Small intestine (tissue), 16 donors: Measurements from ENCODE around the gene OOSP2. TPM values are rescaled to one million over a fixed set of nuclear protein-coding genes. Genes with fewer than 3 reads are reported as not detected.

Source experiments
- DNase-seq, 2 donors: peaks; one replicate each; pipeline versions ENCODE4 v3.0.0 to v3.0.0-alpha.2; 2013
- FAIRE-seq: peaks from 2 replicates; lab custom pipeline; 2012; peaks lifted over from hg19 to GRCh38; lab: Jason Lieb, UNC
- H3K27ac ChIP-seq, 3 donors: one replicate each; pipeline ENCODE4 v1.5.1; 2013; ENCODE audit warnings: low read length in 2 of 3, mild to moderate bottlenecking in 2 of 3, control low read depth in 1 of 3, inconsistent platforms in 1 of 3, low read depth in 1 of 3, moderate library complexity in 1 of 3
- H3K27me3 ChIP-seq, 3 donors: one replicate each; pipeline ENCODE4 v1.6.1; 2013; ENCODE audit warnings: low read length in 3 of 3, inconsistent platforms in 1 of 3; ENCODE audit not compliant: control insufficient read depth in 3 of 3, insufficient read depth in 3 of 3
- H3K36me3 ChIP-seq, 3 donors: one replicate each; pipeline ENCODE4 v1.6.1; 2013; ENCODE audit warnings: low read length in 3 of 3, inconsistent platforms in 1 of 3, low read depth in 1 of 3, mild to moderate bottlenecking in 1 of 3, moderate library complexity in 1 of 3; ENCODE audit not compliant: control insufficient read depth in 3 of 3, insufficient read depth in 2 of 3
- H3K4me1 ChIP-seq, 3 donors: one replicate each; pipeline ENCODE4 v1.6.1; 2013; ENCODE audit warnings: low read length in 2 of 3, inconsistent platforms in 1 of 3, low read depth in 1 of 3, mild to moderate bottlenecking in 1 of 3, moderate library complexity in 1 of 3; ENCODE audit not compliant: control insufficient read depth in 3 of 3, insufficient read depth in 2 of 3
- H3K4me3 ChIP-seq, 3 donors: one replicate each; pipeline ENCODE4 v1.5.1; 2013; ENCODE audit warnings: low read length in 3 of 3, control low read depth in 1 of 3, inconsistent platforms in 1 of 3, low read depth in 1 of 3, mild to moderate bottlenecking in 1 of 3, moderate library complexity in 1 of 3
- H3K9me3 ChIP-seq, 2 donors: one replicate each; pipeline ENCODE4 v1.6.1; 2013; ENCODE audit warnings: low read depth in 1 of 2, low read length in 1 of 2; ENCODE audit not compliant: control insufficient read depth in 2 of 2, insufficient read depth in 1 of 2
- WGBS, 3 donors: extraction: QIAGEN DNeasy Blood & Tissue Kit; methylation state at CpG; one replicate each; pipeline ENCODE4 v1.1.7; 2013; 5-methylcytosine and 5-hydroxymethylcytosine counted together
- long read RNA-seq, 10 donors: transcript quantifications; one replicate each; lab custom pipeline, GENCODE V29; 2026
- polyA plus RNA-seq, 4 donors: library from polyadenylated mRNA; stranded (reverse) in 3 of 4; unstranded in 1 of 4; fragments of 200-250 nt in 3 of 4; fragments of 120-200 nt in 1 of 4; gene quantifications; one replicate each; pipeline versions ENCODE4 v1.2.1 to v1.2.3, GENCODE V29; 2013
- donor health status: healthy with polysubstance abuse.
- donor health status: control.
- donor health status: control.
- donor health status: Bipolar disorder and iron deficiency.
- donor health status: healthy.

The OOSP2 gene
- polyA plus RNA-seq: not detected
- long read RNA-seq, donor 1: 0 reads
- long read RNA-seq, donor 2: 0 reads
- long read RNA-seq, donor 3: 0 reads
- long read RNA-seq, donor 4: 0 reads
- long read RNA-seq, donor 5: 0 reads
- long read RNA-seq, donor 6: 0 reads
- long read RNA-seq, donor 7: 0 reads
- long read RNA-seq, donor 8: 0 reads
- long read RNA-seq, donor 9: 0 reads
- long read RNA-seq, donor 10: 0 reads

- no peak for DNase-seq
- Histone ChIP-seq H3K27me3 (no peaks in the 10 kb centered on the region), H3K9me3 (no peaks in the 10 kb centered on the region), H3K4me1 (no peaks in the 10 kb centered on the region), H3K36me3 (no peaks in the 10 kb centered on the region), H3K4me3 (no peak within 1 kb of the TSS), H3K27ac (no peak within 1 kb of the TSS)
- 87 to 93% (median 91%) methylated on average over 8 of the region's 8 CpGs for WGBS, 3 donors
- FAIRE-seq: no peak
Measured at GRCh38 chr11:60040109-60040508, at the start of gene OOSP2. Gene OOSP2 (plus strand): TSS chr11:60040409. CDS start chr11:60040460, 51 bp downstream.

GRCh38 chr11:59990421-59990820, 49.8 kb upstream of the OOSP2 start:
- H3K27me3 ChIP-seq: no peaks in the 10 kb centered on the region
- no peaks in the 10 kb centered on the region for H3K36me3 ChIP-seq
- DNase-seq (no peak), FAIRE-seq (no peak)
- H3K9me3 ChIP-seq: no peaks in the 10 kb centered on the region
- 62 to 83% (median 83%) methylated on average over 1 of the region's 1 CpG for WGBS, 3 donors
- H3K27ac ChIP-seq: no peak overlapping the region
- no peak overlapping the region for H3K4me3 ChIP-seq
- no peaks in the 10 kb centered on the region for H3K4me1 ChIP-seq

GRCh38 chr11:59992425-59992824, 47.8 kb upstream of the OOSP2 start:
- FAIRE-seq: no peak

GRCh38 chr11:59997800-59998199, 42.4 kb upstream of the OOSP2 start:
- no peaks in the 10 kb centered on the region for H3K4me1 ChIP-seq
- FAIRE-seq: no peak
- no peak overlapping the region for H3K27ac ChIP-seq
- 70 to 77% (median 74%) methylated on average over 2 of the region's 2 CpGs for WGBS, 3 donors
- H3K27me3 ChIP-seq: no peaks in the 10 kb centered on the region
- no peaks in the 10 kb centered on the region for H3K36me3 ChIP-seq
- no peak overlapping the region for H3K4me3 ChIP-seq
- H3K9me3 ChIP-seq: no peaks in the 10 kb centered on the region
- no peak for DNase-seq

More at GRCh38 chr11:59992425-59992824, 47.8 kb upstream of the OOSP2 start:
- DNase-seq: no peak
- Histone ChIP-seq H3K36me3 (no peaks in the 10 kb centered on the region), H3K4me3 (no peak overlapping the region), H3K27ac (no peak overlapping the region), H3K9me3 (no peaks in the 10 kb centered on the region), H3K27me3 (no peaks in the 10 kb centered on the region), H3K4me1 (no peaks in the 10 kb centered on the region)
- 67 to 72% (median 70%) methylated on average over 5 of the region's 5 CpGs for WGBS, 3 donors

GRCh38 chr11:59999691-60000090, 40.5 kb upstream of the OOSP2 start:
- FAIRE-seq: no peak

GRCh38 chr11:60003729-60004128, 36.5 kb upstream of the OOSP2 start:
- Histone ChIP-seq H3K27ac (no peak overlapping the region), H3K27me3 (no peaks in the 10 kb centered on the region), H3K36me3 (no peaks in the 10 kb centered on the region), H3K4me3 (no peak overlapping the region), H3K9me3 (no peaks in the 10 kb centered on the region), H3K4me1 (no peaks in the 10 kb centered on the region)
- DNase-seq (no peak), FAIRE-seq (no peak)
- WGBS, 3 donors: 81 to 92% (median 83%) methylated on average over 2 of the region's 2 CpGs

More at GRCh38 chr11:59999691-60000090, 40.5 kb upstream of the OOSP2 start:
- H3K4me1 ChIP-seq: no peaks in the 10 kb centered on the region
- 59 to 77% (median 76%) methylated on average over 4 of the region's 4 CpGs for WGBS, 3 donors
- H3K9me3 ChIP-seq: no peaks in the 10 kb centered on the region
- H3K4me3 ChIP-seq: no peak overlapping the region
- peak in 1 of 2 donors; percentile 8 for DNase-seq
- H3K27me3 ChIP-seq: no peaks in the 10 kb centered on the region
- H3K27ac ChIP-seq: no peak overlapping the region
- H3K36me3 ChIP-seq: no peaks in the 10 kb centered on the region

- Histone ChIP-seq H3K9me3 (no peaks in the 10 kb centered on the region), H3K27ac (no peak overlapping the region), H3K4me1 (no peaks in the 10 kb centered on the region), H3K36me3 (no peaks in the 10 kb centered on the region), H3K4me3 (no peak overlapping the region), H3K27me3 (no peaks in the 10 kb centered on the region)
- FAIRE-seq (no peak), DNase-seq (no peak)
- 96 to 98% (median 96%) methylated on average over 1 of the region's 1 CpG for WGBS, 3 donors
Measured at GRCh38 chr11:60005360-60005759, 34.8 kb upstream of the OOSP2 start.

- no peak for DNase-seq
- H3K4me1 ChIP-seq: no peaks in the 10 kb centered on the region
- H3K27me3 ChIP-seq: no peaks in the 10 kb centered on the region
- no peak for FAIRE-seq
- no peak within 1 kb of the TSS for H3K4me3 ChIP-seq
- no peaks in the 10 kb centered on the region for H3K36me3 ChIP-seq
- WGBS, 3 donors: 81 to 94% (median 94%) methylated on average over 1 of the region's 1 CpG
- H3K9me3 ChIP-seq: no peaks in the 10 kb centered on the region
- no peak within 1 kb of the TSS for H3K27ac ChIP-seq
Measured at GRCh38 chr11:60016881-60017280, 23.3 kb upstream of the OOSP2 start, which contains the start of gene OOSP4B. Gene OOSP4B (plus strand): TSS chr11:60017181.

- no peak overlapping the region for H3K27ac ChIP-seq
- H3K9me3 ChIP-seq: no peaks in the 10 kb centered on the region
- no peaks in the 10 kb centered on the region for H3K4me1 ChIP-seq
- H3K4me3 ChIP-seq: no peak overlapping the region
- no peaks in the 10 kb centered on the region for H3K27me3 ChIP-seq
- DNase-seq (no peak), FAIRE-seq (no peak)
- H3K36me3 ChIP-seq: no peaks in the 10 kb centered on the region
- 69 to 78% (median 72%) methylated on average over 8 of the region's 8 CpGs for WGBS, 3 donors
Measured at GRCh38 chr11:60018058-60018457, 22.2 kb upstream of the OOSP2 start.
